ENCODE results near the gene ADGRL1.
"Not testable (repeated sequence)": the region's sequence is repeated elsewhere in the genome, so short reads cannot be mapped to it uniquely, and the experiment has no call there.

DNA sequence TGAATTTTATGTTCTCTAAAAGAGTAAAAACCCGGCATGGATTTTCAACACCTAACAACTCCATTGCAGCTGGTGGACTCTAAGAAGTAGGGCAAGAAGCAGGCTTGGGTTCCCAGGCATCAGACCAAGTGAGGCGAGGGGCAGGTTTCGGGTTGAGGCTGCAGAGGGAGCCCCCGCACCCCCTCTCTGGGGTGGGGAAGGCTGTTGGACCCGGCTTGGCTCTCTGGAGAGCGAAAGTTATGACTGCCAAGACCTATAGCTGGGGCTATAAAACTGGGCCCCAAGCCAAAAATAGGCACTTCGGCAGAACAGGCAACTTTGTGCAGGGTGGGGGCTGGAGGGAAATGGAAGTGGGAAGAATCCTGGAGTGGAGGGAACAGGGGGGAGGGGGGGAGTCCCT is 1.8 kb upstream of the ADGRL1 start:
- TF ChIP-seq, protein P1, sequence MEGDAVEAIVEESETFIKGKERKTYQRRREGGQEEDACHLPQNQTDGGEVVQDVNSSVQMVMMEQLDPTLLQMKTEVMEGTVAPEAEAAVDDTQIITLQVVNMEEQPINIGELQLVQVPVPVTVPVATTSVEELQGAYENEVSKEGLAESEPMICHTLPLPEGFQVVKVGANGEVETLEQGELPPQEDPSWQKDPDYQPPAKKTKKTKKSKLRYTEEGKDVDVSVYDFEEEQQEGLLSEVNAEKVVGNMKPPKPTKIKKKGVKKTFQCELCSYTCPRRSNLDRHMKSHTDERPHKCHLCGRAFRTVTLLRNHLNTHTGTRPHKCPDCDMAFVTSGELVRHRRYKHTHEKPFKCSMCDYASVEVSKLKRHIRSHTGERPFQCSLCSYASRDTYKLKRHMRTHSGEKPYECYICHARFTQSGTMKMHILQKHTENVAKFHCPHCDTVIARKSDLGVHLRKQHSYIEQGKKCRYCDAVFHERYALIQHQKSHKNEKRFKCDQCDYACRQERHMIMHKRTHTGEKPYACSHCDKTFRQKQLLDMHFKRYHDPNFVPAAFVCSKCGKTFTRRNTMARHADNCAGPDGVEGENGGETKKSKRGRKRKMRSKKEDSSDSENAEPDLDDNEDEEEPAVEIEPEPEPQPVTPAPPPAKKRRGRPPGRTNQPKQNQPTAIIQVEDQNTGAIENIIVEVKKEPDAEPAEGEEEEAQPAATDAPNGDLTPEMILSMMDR (conservative IDR thresholded peaks at IDR 0.05; ENCODE audit: low read depth, low read length): not testable (repeated sequence)
- TF ChIP-seq EZH2 (IDR thresholded peaks at IDR 0.05; ENCODE audit: low read length, unreplicated experiment); EZH2phosphoT487 (IDR thresholded peaks at IDR 0.05; ENCODE audit: borderline replicate concordance, low read length): not testable (repeated sequence)
